HUES48 (cell line): ENCODE measurements around the gene TIPRL.
"Not testable (repeated sequence)": the region's sequence is repeated elsewhere in the genome, so short reads cannot be mapped to it uniquely, and the experiment has no call there.

Experiments
- H3K27ac ChIP-seq: one replicate; pipeline ENCODE4 v1.7.0; 2013; ENCODE audit warnings: low read depth, low read length, inconsistent platforms
- H3K27me3 ChIP-seq: 2 replicates; pipeline ENCODE4 v1.6.1; 2013; ENCODE audit warnings: mild to moderate bottlenecking, low read length; ENCODE audit not compliant: control insufficient read depth, insufficient read depth
- H3K36me3 ChIP-seq: 2 replicates; pipeline ENCODE4 v1.6.1; 2013; ENCODE audit warnings: low read length; ENCODE audit not compliant: control insufficient read depth, insufficient read depth
- H3K4me1 ChIP-seq: 2 replicates; pipeline ENCODE4 v1.6.1; 2013; ENCODE audit warnings: mild to moderate bottlenecking, low read length; ENCODE audit not compliant: control insufficient read depth, insufficient read depth
- H3K4me3 ChIP-seq: 2 replicates; pipeline ENCODE4 v1.5.1; 2013; ENCODE audit warnings: mild to moderate bottlenecking, low read depth, low read length
- H3K9ac ChIP-seq: 2 replicates; pipeline ENCODE4 v1.6.1; 2013; ENCODE audit warnings: mild to moderate bottlenecking, low read depth, low read length, moderate library complexity
- H3K9me3 ChIP-seq: 2 replicates; pipeline ENCODE4 v1.6.1; 2013; ENCODE audit warnings: low read length; ENCODE audit not compliant: control insufficient read depth, insufficient read depth

The TIPRL gene

DNA sequence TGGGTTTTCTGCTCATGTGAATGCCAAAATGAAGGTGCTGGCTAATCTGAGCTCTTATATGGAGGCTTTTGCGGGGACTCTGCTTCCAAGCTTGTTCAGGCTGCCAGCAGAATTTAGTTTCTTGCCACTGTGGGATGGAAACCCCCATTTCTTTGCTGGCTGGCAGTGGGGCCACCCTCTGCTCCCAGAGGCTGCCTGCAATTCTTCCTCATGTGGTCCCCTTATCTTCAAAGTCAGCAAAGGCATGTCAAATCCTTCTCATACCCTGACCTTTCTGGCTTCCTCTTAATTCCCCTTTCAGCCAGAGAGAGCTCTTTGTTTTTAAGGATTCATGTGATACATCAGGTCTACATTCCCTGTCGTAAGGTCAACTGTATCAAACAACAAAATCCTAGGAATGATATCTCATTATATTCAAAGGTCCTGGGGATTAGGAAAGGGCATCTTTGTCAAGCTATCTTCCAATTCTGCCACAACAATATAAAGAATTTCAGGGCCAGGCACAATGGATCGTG is 36.8 kb upstream of the TIPRL start:
- H3K9me3 ChIP-seq = no peaks in the 10 kb centered on the region
- H3K4me3 ChIP-seq = no peak overlapping the region
- H3K4me1 ChIP-seq = peaks cover 10% of the 10 kb centered on the region; the same call in 1 of the 2 replicates
- H3K9ac ChIP-seq = no peak overlapping the region
- no peaks in the 10 kb centered on the region for H3K36me3 ChIP-seq
- no peak overlapping the region for H3K27ac ChIP-seq
- peaks cover 9% of the 10 kb centered on the region for H3K27me3 ChIP-seq

DNA sequence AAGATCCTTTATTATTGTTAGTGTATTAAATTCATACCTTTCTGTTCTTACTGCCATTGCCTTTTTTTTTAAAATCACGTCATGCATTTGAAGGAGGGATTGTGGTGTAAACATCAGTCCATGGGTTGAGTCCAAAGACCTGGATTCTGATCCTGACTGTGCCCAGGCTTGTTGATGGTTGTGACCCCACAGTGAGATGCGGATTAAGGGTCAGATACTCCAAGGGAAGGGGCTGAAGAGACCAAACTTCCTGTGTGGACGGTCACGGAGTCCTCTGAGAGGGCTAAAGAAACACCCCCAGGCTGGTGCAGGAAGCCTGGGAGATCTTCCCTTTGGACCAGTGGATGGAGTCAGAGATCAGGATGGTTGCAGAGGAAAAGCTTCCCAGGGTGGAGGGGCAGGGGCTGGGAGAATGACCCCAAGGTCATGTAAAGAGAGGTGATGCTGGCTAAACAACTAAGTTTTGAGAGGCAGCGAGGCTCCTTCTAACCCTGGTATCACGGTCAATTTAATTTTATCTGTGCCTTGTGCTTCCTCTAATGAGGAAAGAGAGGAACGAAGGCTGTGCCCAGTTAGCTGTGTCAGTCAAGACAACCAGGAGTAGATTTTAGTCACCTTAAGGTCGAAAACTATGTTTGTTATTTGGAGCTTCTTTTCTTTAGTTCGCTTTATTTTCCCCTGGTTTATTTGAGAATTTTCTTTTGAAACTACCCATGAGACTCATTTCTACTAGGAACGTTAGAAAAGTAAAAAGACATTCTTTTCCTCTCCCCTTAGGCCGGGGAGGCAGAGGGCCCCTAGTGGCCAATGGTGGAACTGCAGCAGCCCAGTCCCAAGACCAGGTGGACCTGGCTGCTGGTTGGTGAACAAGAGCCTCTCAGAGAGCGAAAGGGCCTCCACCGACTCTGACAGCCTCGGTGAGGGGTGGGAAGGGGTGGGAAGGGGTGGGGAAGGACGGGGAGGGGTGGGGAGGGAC is 33.3 kb upstream of the TIPRL start:
- Histone ChIP-seq H3K9me3 (no peaks in the 10 kb centered on the region), H3K9ac (no peak overlapping the region), H3K4me3 (no peak overlapping the region)

DNA sequence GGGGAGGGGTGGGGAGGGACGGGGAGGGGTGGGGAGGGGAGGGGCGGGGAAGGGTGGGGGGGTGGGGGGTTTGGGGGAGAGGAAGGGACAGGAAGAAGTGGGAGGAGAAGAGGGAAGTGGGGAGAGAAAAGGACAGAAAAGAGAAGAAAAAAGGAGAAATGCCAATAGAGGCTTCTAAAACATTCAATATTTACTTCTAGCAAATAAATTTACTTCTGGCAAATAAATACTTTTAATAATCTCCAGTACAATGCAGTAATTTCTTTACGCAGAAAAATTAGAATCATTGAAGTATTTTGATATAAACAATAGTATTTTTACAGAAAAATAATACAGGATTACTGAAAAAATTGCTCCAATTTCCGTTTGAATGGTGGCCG is 32.6 kb upstream of the TIPRL start:
- Histone ChIP-seq H3K4me1 (peaks cover 7% of the 10 kb centered on the region; the same call in 1 of the 2 replicates), H3K36me3 (no peaks in the 10 kb centered on the region), H3K9ac (no peak overlapping the region), H3K4me3 (no peak overlapping the region), H3K27ac (no peak overlapping the region), H3K27me3 (no peaks in the 10 kb centered on the region), H3K9me3 (no peaks in the 10 kb centered on the region)

More for the DNA sequence above, 33.3 kb upstream of the TIPRL start:
- H3K4me1 ChIP-seq = peaks cover 7% of the 10 kb centered on the region; the same call in 1 of the 2 replicates
- H3K36me3 ChIP-seq = no peaks in the 10 kb centered on the region
- H3K27ac ChIP-seq = no peak overlapping the region
- H3K27me3 ChIP-seq = no peaks in the 10 kb centered on the region

DNA sequence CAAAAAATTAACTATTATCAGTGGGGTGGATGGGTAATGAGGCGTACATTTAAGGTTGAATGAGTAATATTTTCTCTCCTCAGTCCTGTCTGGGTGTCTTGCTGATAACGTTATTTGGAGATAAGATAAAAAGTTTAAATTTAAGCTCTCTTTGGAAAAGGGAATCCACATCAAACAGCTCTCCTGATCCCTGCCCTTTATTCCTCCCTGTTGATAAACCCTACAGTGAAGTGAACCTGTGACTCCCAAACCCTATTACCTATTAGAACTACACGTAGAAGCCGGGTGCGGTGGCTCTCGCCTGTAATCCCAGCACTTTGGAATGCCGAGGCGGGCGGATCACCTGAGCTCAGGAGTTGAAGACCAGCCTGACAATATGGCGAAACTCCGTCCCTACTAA is 32.1 kb upstream of the TIPRL start:
- peaks cover 7% of the 10 kb centered on the region; the same call in 1 of the 2 replicates for H3K4me1 ChIP-seq
- no peak overlapping the region for H3K27ac ChIP-seq
- no peaks in the 10 kb centered on the region for H3K36me3 ChIP-seq
- no peaks in the 10 kb centered on the region for H3K9me3 ChIP-seq
- no peak overlapping the region for H3K4me3 ChIP-seq
- no peaks in the 10 kb centered on the region for H3K27me3 ChIP-seq
- no peak overlapping the region for H3K9ac ChIP-seq

DNA sequence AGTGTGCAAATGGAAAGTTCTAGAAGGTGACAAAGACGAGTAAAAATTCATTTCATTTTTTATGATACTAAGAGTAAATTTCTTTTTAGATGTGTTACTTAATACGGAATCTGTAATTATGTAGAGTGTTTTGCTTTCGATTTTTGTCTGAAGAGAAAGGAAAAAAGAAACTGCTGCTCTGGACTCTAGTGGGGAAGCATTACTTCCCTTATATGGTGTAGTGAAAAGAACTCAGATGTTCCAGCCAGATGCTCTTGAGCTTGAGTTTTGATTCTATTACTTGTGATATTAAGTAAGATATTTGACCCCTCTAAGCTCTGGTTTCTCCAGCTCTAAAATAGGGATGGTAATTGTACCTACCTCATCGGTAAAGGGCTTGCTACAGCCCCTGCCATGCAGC is 29.8 kb upstream of the TIPRL start:
- Histone ChIP-seq H3K4me3 (no peak overlapping the region), H3K27me3 (no peaks in the 10 kb centered on the region), H3K9me3 (no peaks in the 10 kb centered on the region), H3K36me3 (no peaks in the 10 kb centered on the region), H3K9ac (no peak overlapping the region), H3K4me1 (peaks cover 7% of the 10 kb centered on the region; the same call in 1 of the 2 replicates), H3K27ac (no peak overlapping the region)

DNA sequence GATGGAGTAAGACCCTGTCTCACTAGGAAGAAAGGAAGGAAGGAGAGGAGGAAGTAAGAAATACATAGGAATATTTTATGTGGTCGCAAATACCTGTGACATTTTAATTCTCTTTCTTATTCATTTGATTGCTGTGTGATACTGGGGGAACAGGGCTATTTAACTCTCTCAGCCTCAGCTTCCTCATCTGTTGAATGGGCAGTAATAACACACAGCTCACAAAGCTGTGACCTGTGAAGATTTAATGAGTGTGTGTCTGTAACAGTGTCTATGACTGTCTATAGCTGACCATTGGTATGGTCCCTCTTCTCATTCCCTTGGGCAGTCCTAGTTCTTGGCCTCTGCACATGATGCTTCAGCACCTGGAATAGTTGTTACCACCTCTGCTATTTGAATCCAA is 28.5 kb upstream of the TIPRL start:
- Histone ChIP-seq H3K27ac (no peak overlapping the region), H3K4me1 (peaks cover 7% of the 10 kb centered on the region; the same call in 1 of the 2 replicates), H3K36me3 (no peaks in the 10 kb centered on the region), H3K27me3 (no peaks in the 10 kb centered on the region), H3K9me3 (no peaks in the 10 kb centered on the region), H3K4me3 (no peak overlapping the region), H3K9ac (no peak overlapping the region)

DNA sequence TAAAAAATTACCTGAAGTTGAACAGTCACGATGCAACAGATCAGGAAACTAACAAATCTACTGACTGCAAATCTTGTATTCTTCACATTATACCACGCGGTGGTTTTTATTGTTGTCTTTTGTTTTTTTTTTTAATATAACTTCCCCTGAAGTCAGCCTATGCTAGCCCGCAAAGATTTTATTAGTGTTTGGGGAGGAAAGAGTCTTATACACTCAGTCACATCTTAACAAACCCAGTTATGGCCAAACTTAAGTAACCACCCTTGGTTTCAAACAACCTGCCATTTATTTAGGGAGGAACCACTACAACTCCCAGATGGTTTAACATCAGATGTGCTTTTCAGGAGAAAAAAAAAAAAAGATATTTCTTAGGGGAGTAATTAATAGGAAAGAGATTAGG is 26.8 kb upstream of the TIPRL start:
- H3K27me3 ChIP-seq = no peaks in the 10 kb centered on the region
- no peaks in the 10 kb centered on the region for H3K4me1 ChIP-seq
- H3K36me3 ChIP-seq = no peaks in the 10 kb centered on the region
- H3K27ac ChIP-seq = no peak overlapping the region
- no peak overlapping the region for H3K9ac ChIP-seq
- H3K4me3 ChIP-seq = no peak overlapping the region
- H3K9me3 ChIP-seq = no peaks in the 10 kb centered on the region

DNA sequence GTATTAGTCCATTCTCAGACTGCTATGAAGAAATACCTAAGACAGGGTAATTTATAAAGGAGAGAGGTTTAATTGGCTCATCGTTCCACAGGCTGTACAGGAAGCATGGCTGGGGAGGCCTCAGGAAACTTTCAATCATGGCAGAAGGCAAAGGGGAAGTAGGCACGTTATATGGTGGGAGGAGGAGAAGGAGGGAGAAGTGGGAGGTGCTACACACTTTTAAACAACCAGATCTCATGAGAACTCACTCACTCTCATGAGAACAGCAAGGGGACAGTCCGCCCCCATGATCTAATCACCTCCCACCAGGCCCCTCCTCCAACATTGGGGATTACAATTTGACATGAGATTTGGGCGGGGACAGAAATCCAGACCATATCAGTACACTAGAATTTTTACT is 24.1 kb upstream of the TIPRL start:
- not testable (repeated sequence) for H3K9me3 ChIP-seq, H3K27ac ChIP-seq, H3K4me3 ChIP-seq, H3K9ac ChIP-seq, H3K4me1 ChIP-seq, H3K36me3 ChIP-seq, H3K27me3 ChIP-seq

DNA sequence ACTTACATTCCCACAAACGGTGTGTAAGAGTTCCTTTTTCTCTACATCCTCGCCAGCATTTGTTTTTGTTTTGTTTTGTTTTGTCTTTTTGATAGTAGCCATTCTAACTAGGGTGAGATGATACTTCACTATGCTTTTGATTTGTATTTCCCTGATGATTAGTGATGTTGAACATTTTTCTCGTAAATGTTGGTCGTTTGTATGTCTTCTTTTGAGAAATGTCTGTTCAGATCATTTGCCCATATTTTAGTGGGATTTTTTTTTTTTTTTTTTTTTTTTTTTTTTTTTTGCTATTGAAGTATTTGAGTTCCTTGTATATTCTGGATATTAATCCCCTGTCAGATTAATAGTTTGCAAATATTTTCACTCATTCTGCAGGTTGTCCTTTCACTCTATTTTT is 22.9 kb upstream of the TIPRL start:
- Histone ChIP-seq H3K27me3 (no peaks in the 10 kb centered on the region), H3K36me3 (no peaks in the 10 kb centered on the region), H3K9me3 (0 out of 2 replicates have a peak, but pooled peaks cover 2% of the 10 kb centered on the region), H3K27ac (no peak overlapping the region), H3K4me3 (no peak overlapping the region), H3K9ac (no peak overlapping the region), H3K4me1 (no peaks in the 10 kb centered on the region)

DNA sequence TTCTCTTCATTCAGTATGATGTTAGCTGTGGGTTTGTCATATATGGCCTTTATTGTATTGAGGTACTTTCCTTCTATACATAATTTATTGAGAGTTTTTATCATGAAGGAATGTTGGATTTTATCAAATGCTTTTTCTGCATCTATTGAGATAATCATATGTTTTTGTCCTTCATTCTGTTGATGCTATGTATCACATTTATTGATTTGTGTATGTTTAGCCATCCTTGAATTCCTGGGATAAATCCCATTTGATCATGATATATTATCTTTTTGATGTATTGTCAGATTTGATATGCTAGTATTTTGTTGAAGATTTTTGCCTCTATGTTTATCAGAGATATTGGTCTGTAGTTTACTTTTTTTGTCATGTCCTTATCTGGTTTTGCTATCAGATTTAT is 21.1 kb upstream of the TIPRL start:
- H3K4me1 ChIP-seq = no peaks in the 10 kb centered on the region
- H3K27me3 ChIP-seq = no peaks in the 10 kb centered on the region
- H3K36me3 ChIP-seq = no peaks in the 10 kb centered on the region
- H3K4me3 ChIP-seq = no peak overlapping the region
- no peak overlapping the region for H3K27ac ChIP-seq
- no peak overlapping the region for H3K9ac ChIP-seq
- H3K9me3 ChIP-seq = 0 out of 2 replicates have a peak, but pooled peaks cover 2% of the 10 kb centered on the region

DNA sequence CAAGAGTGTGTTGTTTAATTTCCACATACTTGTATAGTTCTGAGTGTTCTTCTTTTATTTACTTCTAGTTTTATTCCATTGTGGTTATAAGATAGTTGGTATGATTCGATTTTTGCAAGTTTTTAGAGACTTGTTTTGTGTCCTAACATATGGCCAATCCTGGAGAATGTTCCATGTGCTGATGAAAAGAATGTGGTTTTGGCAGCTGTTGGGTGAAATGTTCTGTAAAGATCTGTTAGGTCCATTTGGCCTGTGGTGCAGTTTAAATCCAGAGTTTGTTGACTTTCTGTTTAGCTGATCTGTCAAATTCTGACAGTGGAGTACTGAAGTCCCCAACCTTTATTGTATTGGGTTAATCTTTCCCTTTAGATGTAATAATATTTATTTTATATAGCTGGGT is 19.5 kb upstream of the TIPRL start:
- Histone ChIP-seq H3K4me3 (no peak overlapping the region), H3K27ac (no peak overlapping the region), H3K4me1 (no peaks in the 10 kb centered on the region), H3K9me3 (0 out of 2 replicates have a peak, but pooled peaks cover 2% of the 10 kb centered on the region), H3K9ac (no peak overlapping the region), H3K36me3 (no peaks in the 10 kb centered on the region), H3K27me3 (no peaks in the 10 kb centered on the region)
